ENCODE data around the gene DENND1A.

Gene DENND1A

DNA sequence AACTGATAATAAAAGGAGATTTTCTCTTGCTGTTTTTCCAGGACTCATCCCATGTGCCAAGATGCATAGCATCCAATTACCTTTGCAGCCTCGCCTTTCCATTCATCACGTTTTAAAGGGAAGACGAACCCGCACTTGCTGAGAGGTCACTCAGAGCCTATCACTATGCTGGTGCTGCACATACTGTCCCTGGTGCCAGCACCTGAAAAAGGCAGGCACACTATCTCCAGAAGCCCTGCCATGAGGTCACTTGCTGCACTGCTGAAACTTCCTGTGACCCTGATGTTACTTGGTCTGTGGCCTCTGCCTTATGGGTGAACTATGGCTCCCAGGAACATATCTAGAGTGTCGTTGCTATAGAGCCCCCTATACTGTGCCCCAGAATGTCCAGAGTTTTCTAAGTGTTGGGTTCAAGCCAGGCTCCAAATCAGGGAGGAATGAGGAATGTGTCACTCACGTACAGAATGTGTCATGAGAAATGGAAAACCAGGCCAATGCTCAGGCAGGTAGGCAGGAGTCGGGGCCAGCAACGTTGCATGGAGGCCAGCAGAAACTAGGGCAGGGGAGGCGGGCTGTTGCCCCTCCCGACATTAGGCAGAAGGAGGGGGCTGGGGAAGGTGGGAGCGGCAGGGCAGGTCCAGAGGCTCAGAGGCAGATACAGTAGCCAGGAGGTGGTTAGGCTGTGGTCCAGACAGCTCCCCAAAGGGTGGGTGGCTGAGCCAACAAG lies 311.8 kb downstream of the DENND1A start:
- H3K27me3 ChIP-seq (ENCODE audit: low read length) = no peaks in the 10 kb centered on the region
- H3K4me3 ChIP-seq (ENCODE audit: insufficient read depth, low read length, poor library complexity, severe bottlenecking) = no peak overlapping the region
- H4K20me1 ChIP-seq (ENCODE audit: low read depth, low read length) = no peaks in the 10 kb centered on the region
- no peak for TF ChIP-seq EZH2phosphoT487 (conservative IDR thresholded peaks at IDR 0.05; ENCODE audit: low read length)
- TF ChIP-seq, protein P1, sequence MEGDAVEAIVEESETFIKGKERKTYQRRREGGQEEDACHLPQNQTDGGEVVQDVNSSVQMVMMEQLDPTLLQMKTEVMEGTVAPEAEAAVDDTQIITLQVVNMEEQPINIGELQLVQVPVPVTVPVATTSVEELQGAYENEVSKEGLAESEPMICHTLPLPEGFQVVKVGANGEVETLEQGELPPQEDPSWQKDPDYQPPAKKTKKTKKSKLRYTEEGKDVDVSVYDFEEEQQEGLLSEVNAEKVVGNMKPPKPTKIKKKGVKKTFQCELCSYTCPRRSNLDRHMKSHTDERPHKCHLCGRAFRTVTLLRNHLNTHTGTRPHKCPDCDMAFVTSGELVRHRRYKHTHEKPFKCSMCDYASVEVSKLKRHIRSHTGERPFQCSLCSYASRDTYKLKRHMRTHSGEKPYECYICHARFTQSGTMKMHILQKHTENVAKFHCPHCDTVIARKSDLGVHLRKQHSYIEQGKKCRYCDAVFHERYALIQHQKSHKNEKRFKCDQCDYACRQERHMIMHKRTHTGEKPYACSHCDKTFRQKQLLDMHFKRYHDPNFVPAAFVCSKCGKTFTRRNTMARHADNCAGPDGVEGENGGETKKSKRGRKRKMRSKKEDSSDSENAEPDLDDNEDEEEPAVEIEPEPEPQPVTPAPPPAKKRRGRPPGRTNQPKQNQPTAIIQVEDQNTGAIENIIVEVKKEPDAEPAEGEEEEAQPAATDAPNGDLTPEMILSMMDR (IDR thresholded peaks at IDR 0.05; ENCODE audit: insufficient read depth, low read length, poor library complexity, severe bottlenecking) = no peak
- H3K27ac ChIP-seq (ENCODE audit: low read depth, low read length) = no peak overlapping the region
- no peaks in the 10 kb centered on the region for H3F3A ChIP-seq (ENCODE audit: insufficient read depth)
- no peaks in the 10 kb centered on the region for H3K9me3 ChIP-seq (ENCODE audit: insufficient read depth, low read length)
- no peak overlapping the region for H2AFZ ChIP-seq (ENCODE audit: low read depth, low read length, severe bottlenecking)
- no peak overlapping the region for H3K9ac ChIP-seq (ENCODE audit: low read length)
- no peaks in the 10 kb centered on the region for H3K79me2 ChIP-seq (ENCODE audit: insufficient read depth, low read length)
- H3K36me3 ChIP-seq (ENCODE audit: low read length) = no peaks in the 10 kb centered on the region
- no peak overlapping the region for H3K4me2 ChIP-seq (ENCODE audit: low read depth, low read length, poor library complexity, severe bottlenecking)
- no peaks in the 10 kb centered on the region for H3K9me2 ChIP-seq (replicated peaks; ENCODE audit: insufficient read depth, low read length)

DNA sequence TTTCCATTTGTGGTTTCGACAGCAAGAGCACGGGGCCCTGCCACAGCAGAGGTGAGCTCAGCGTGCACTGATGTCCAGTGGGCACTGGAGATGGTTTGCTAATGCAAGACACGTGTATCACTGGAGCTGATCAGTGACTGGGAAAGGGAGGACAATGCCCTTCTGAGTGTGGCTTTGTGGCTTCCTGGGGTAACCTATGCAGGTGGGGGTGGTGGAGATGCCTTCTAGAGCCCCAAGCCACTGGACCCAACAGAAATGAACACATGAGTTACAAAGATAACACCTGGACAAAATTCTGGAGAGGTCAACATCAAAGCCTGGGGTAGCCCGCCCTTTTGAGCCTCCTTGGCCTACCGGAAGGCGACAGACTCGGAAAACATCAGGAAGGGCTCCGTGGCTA lies 312.6 kb downstream of the DENND1A start:
- TF ChIP-seq EZH2phosphoT487 (conservative IDR thresholded peaks at IDR 0.05; ENCODE audit: low read length) = no peak
- TF ChIP-seq, protein P1 (IDR thresholded peaks at IDR 0.05; ENCODE audit: insufficient read depth, low read length, poor library complexity, severe bottlenecking) = no peak
- H2AFZ ChIP-seq (ENCODE audit: low read depth, low read length, severe bottlenecking) = no peak overlapping the region
- no peaks in the 10 kb centered on the region for H3K79me2 ChIP-seq (ENCODE audit: insufficient read depth, low read length)
- no peak overlapping the region for H3K9ac ChIP-seq (ENCODE audit: low read length)
- H3K27ac ChIP-seq (ENCODE audit: low read depth, low read length) = no peak overlapping the region
- H3K36me3 ChIP-seq (ENCODE audit: low read length) = no peaks in the 10 kb centered on the region
- no peaks in the 10 kb centered on the region for H3F3A ChIP-seq (ENCODE audit: insufficient read depth)
- no peaks in the 10 kb centered on the region for H4K20me1 ChIP-seq (ENCODE audit: low read depth, low read length)
- no peak overlapping the region for H3K4me3 ChIP-seq (ENCODE audit: insufficient read depth, low read length, poor library complexity, severe bottlenecking)
- H3K9me3 ChIP-seq (ENCODE audit: insufficient read depth, low read length) = no peaks in the 10 kb centered on the region
- H3K27me3 ChIP-seq (ENCODE audit: low read length) = no peaks in the 10 kb centered on the region
- no peaks in the 10 kb centered on the region for H3K9me2 ChIP-seq (replicated peaks; ENCODE audit: insufficient read depth, low read length)
- no peak overlapping the region for H3K4me2 ChIP-seq (ENCODE audit: low read depth, low read length, poor library complexity, severe bottlenecking)

DNA sequence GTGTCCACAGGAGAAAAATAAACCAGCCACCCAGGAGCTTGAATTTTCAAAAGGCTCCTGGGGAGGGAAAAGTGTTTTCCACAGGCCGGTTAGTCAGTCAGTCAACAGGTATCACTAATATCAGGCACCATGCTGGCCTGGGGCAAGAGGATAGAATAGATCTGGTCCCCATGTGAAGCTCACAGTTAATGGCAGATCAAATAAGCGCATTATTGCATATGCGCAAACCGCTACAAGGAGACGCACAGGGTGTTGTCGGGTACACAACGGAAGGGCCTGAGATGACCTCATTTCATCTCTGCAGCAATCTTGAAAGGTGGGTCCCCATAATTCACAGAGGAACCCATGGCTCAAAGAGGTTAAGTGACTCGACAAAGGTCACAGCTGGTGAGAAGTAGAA lies 313.2 kb downstream of the DENND1A start:
- no peak overlapping the region for H3K27ac ChIP-seq (ENCODE audit: low read depth, low read length)
- no peaks in the 10 kb centered on the region for H3F3A ChIP-seq (ENCODE audit: insufficient read depth)
- H3K4me2 ChIP-seq (ENCODE audit: low read depth, low read length, poor library complexity, severe bottlenecking) = no peak overlapping the region
- no peaks in the 10 kb centered on the region for H3K36me3 ChIP-seq (ENCODE audit: low read length)
- no peak overlapping the region for H3K4me3 ChIP-seq (ENCODE audit: insufficient read depth, low read length, poor library complexity, severe bottlenecking)
- no peak overlapping the region for H3K9ac ChIP-seq (ENCODE audit: low read length)
- H4K20me1 ChIP-seq (ENCODE audit: low read depth, low read length) = no peaks in the 10 kb centered on the region
- H3K9me2 ChIP-seq (replicated peaks; ENCODE audit: insufficient read depth, low read length) = no peaks in the 10 kb centered on the region
- TF ChIP-seq EZH2phosphoT487 (conservative IDR thresholded peaks at IDR 0.05; ENCODE audit: low read length) = no peak
- TF ChIP-seq, protein P1 (IDR thresholded peaks at IDR 0.05; ENCODE audit: insufficient read depth, low read length, poor library complexity, severe bottlenecking) = no peak
- no peaks in the 10 kb centered on the region for H3K27me3 ChIP-seq (ENCODE audit: low read length)
- H3K9me3 ChIP-seq (ENCODE audit: insufficient read depth, low read length) = no peaks in the 10 kb centered on the region
- no peak overlapping the region for H2AFZ ChIP-seq (ENCODE audit: low read depth, low read length, severe bottlenecking)
- no peaks in the 10 kb centered on the region for H3K79me2 ChIP-seq (ENCODE audit: insufficient read depth, low read length)

Measured in SU-DHL-6 (cell line).